ENCODE measurements around the gene STMN3. TPM values are rescaled to one million over a fixed set of nuclear protein-coding genes. Genes with fewer than 3 reads are reported as not detected.
"Not testable (repeated sequence)": the region's sequence is repeated elsewhere in the genome, so short reads cannot be mapped to it uniquely, and the experiment has no call there.

STMN3 gene
- total RNA-seq, 1 donor from 2014 or later: 8.8 TPM

GRCh38 chr20:63625771-63626423 lies 27.3 kb downstream of the STMN3 start:
- DNase-seq (ENCODE audit: low spot score): no peak
- intact Hi-C loops (cut with DNase I): loop anchor here (1.0 to 5.0 kb wide), 2 partner anchors 32 to 116 kb away; partner anchors contain the start of gene RTEL1

GRCh38 chr20:63624486-63624885 lies 28.7 kb downstream of the STMN3 start:
- intact Hi-C loops (cut with DNase I): no loop called here
- DNase-seq (ENCODE audit: low spot score): no peak

- intact Hi-C loops (cut with DNase I): no loop called here
- no peak for DNase-seq (ENCODE audit: low spot score)
Measured at GRCh38 chr20:63622732-63623131, 30.5 kb downstream of the STMN3 start.

GRCh38 chr20:63622096-63622495 lies 31.1 kb downstream of the STMN3 start:
- no peak for DNase-seq (ENCODE audit: low spot score)
- intact Hi-C loops (cut with DNase I): no loop called here

- DNase-seq (ENCODE audit: low spot score): no peak
- intact Hi-C loops (cut with DNase I): no loop called here
Measured at GRCh38 chr20:63620991-63621390, 32.2 kb downstream of the STMN3 start.

GRCh38 chr20:63619505-63619904 lies 33.7 kb downstream of the STMN3 start:
- DNase-seq (ENCODE audit: low spot score): no peak

GRCh38 chr20:63619086-63619485 lies 34.1 kb downstream of the STMN3 start:
- intact Hi-C loops (cut with DNase I): no loop called here
- DNase-seq (ENCODE audit: low spot score): no peak

More at GRCh38 chr20:63619505-63619904, 33.7 kb downstream of the STMN3 start:
- intact Hi-C loops (cut with DNase I): no loop called here

GRCh38 chr20:63618291-63618980 lies 34.8 kb downstream of the STMN3 start:
- intact Hi-C loops (cut with DNase I): no loop called here
- DNase-seq (ENCODE audit: low spot score): no peak

- intact Hi-C loops (cut with DNase I): no loop called here
- no peak for DNase-seq (ENCODE audit: low spot score)
Measured at GRCh38 chr20:63617876-63618265, 35.4 kb downstream of the STMN3 start.

GRCh38 chr20:63617092-63617875 lies 35.9 kb downstream of the STMN3 start:
- intact Hi-C loops (cut with DNase I): no loop called here
- DNase-seq (ENCODE audit: low spot score): no peak

GRCh38 chr20:63613863-63614594 lies 39.2 kb downstream of the STMN3 start:
- intact Hi-C loops (cut with DNase I): loop anchor here (5.0 kb wide), 1 partner anchor 77 kb away; the partner anchor contains the start of gene PTK6
- not testable (repeated sequence) for DNase-seq (ENCODE audit: low spot score)

GRCh38 chr20:63612276-63612931 lies 40.8 kb downstream of the STMN3 start:
- DNase-seq (ENCODE audit: low spot score): no peak
- intact Hi-C loops (cut with DNase I): loop anchor here (5.0 kb wide), 1 partner anchor 75 kb away; the partner anchor contains the start of gene PTK6

- DNase-seq (ENCODE audit: low spot score): no peak
- intact Hi-C loops (cut with DNase I): loop anchor here (5.0 kb wide), 1 partner anchor 74 kb away; the partner anchor contains the start of gene PTK6
Measured at GRCh38 chr20:63611646-63612045, 41.6 kb downstream of the STMN3 start.

GRCh38 chr20:63610581-63611435 lies 42.4 kb downstream of the STMN3 start:
- no peak for DNase-seq (ENCODE audit: low spot score)
- intact Hi-C loops (cut with DNase I): loop anchor here (5.0 kb wide), 1 partner anchor 74 kb away; the partner anchor contains the start of gene PTK6

GRCh38 chr20:63606686-63607085 lies 46.5 kb downstream of the STMN3 start:
- no peak for DNase-seq (ENCODE audit: low spot score)
- intact Hi-C loops (cut with DNase I): no loop called here

- no peak for DNase-seq (ENCODE audit: low spot score)
Measured at GRCh38 chr20:63602321-63602720, 50.9 kb downstream of the STMN3 start.

GRCh38 chr20:63601679-63602078 lies 51.5 kb downstream of the STMN3 start:
- intact Hi-C loops (cut with DNase I); DNase-seq (ENCODE audit: low spot score): not testable (repeated sequence)

More at GRCh38 chr20:63602321-63602720, 50.9 kb downstream of the STMN3 start:
- intact Hi-C loops (cut with DNase I): no loop called here
